Dermis lymphatic vessel endothelial cell (primary cell): ENCODE data around the gene NFATC1. TPM values are rescaled to one million over a fixed set of nuclear protein-coding genes. Genes with fewer than 3 reads are reported as not detected.

ENCODE experiments used
- total RNA-seq: library from RNA; depleted of rRNA; stranded (reverse); fragments of >200 nt; gene quantifications from 2 replicates; pipeline ENCODE4 v1.2.1, GENCODE V29; 2014

The NFATC1 gene
- total RNA-seq: 21.0 and 21.1 TPM in 2 replicates

DNA sequence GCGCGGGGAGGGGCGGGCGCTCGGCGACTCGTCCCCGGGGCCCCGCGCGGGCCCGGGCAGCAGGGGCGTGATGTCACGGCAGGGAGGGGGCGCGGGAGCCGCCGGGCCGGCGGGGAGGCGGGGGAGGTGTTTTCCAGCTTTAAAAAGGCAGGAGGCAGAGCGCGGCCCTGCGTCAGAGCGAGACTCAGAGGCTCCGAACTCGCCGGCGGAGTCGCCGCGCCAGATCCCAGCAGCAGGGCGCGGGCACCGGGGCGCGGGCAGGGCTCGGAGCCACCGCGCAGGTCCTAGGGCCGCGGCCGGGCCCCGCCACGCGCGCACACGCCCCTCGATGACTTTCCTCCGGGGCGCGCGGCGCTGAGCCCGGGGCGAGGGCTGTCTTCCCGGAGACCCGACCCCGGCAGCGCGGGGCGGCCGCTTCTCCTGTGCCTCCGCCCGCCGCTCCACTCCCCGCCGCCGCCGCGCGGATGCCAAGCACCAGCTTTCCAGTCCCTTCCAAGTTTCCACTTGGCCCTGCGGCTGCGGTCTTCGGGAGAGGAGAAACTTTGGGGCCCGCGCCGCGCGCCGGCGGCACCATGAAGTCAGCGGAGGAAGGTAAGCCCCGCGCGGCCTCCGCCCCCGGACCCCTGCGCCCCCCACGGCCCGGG, at the start of gene NFATC1:
TSS of gene NFATC1 (plus strand) at position 170 of the 644 bp plus-strand sequence. CDS start at position 465, 295 bp downstream.

